CD4-positive, alpha-beta T cell treated with Interleukin-10 for 1 hour (primary cell): Measurements from ENCODE around the gene ARIH1.
A peak's percentile ranks its signal among the peaks of the same experiment; 100 is the strongest.
"Not testable (repeated sequence)": the region's sequence is repeated elsewhere in the genome, so short reads cannot be mapped to it uniquely, and the experiment has no call there.

Source experiments
- DNase-seq: peaks from one replicate; pipeline ENCODE4 v3.0.0-alpha.2; 2020

ARIH1 gene

GRCh38 chr15:72473614-72474465 is at the start of gene ARIH1:
Gene ARIH1 (plus strand): TSS chr15:72474330. CDS start chr15:72474640, 310 bp downstream.
- DNase-seq, result peak; percentile 96

GRCh38 chr15:72426753-72427152 is 47.4 kb upstream of the ARIH1 start:
- no peak for DNase-seq

- no peak for DNase-seq
Measured at GRCh38 chr15:72437650-72438316, 36.3 kb upstream of the ARIH1 start.

GRCh38 chr15:72442848-72443247 is 31.3 kb upstream of the ARIH1 start:
- DNase-seq, result not testable (repeated sequence)

GRCh38 chr15:72445426-72445825 is 28.7 kb upstream of the ARIH1 start:
- no peak for DNase-seq

GRCh38 chr15:72450805-72451204 is 23.3 kb upstream of the ARIH1 start:
- DNase-seq, result no peak

- DNase-seq, result no peak
Measured at GRCh38 chr15:72451224-72451623, 22.9 kb upstream of the ARIH1 start.

GRCh38 chr15:72456684-72457083 is 17.4 kb upstream of the ARIH1 start:
- no peak for DNase-seq

- no peak for DNase-seq
Measured at GRCh38 chr15:72460402-72460801, 13.7 kb upstream of the ARIH1 start.

GRCh38 chr15:72463702-72464101 is 10.4 kb upstream of the ARIH1 start:
- DNase-seq, result no peak

GRCh38 chr15:72464251-72464650 is 9.9 kb upstream of the ARIH1 start:
- no peak for DNase-seq

- DNase-seq, result no peak
Measured at GRCh38 chr15:72468103-72468502, 6.0 kb upstream of the ARIH1 start.

GRCh38 chr15:72472992-72473610 is 1.0 kb upstream of the ARIH1 start:
- no peak for DNase-seq

GRCh38 chr15:72474466-72474911 is 359 bp downstream of the ARIH1 start:
- no peak for DNase-seq

GRCh38 chr15:72474912-72475628 is 940 bp downstream of the ARIH1 start:
- peak; percentile 82 for DNase-seq

- no peak for DNase-seq
Measured at GRCh38 chr15:72475674-72476073, 1.5 kb downstream of the ARIH1 start.

GRCh38 chr15:72476330-72476729 is 2.2 kb downstream of the ARIH1 start:
- not testable (repeated sequence) for DNase-seq

- no peak for DNase-seq
Measured at GRCh38 chr15:72481015-72481659, 7.0 kb downstream of the ARIH1 start.

GRCh38 chr15:72482275-72482674 is 8.1 kb downstream of the ARIH1 start:
- no peak for DNase-seq

- DNase-seq, result no peak
Measured at GRCh38 chr15:72483279-72483678, 9.1 kb downstream of the ARIH1 start.

GRCh38 chr15:72486144-72486543 is 12.0 kb downstream of the ARIH1 start:
- no peak for DNase-seq

- no peak for DNase-seq
Measured at GRCh38 chr15:72487070-72487797, 13.1 kb downstream of the ARIH1 start.
